ENCODE data around the gene MMD2.

The MMD2 gene

DNA sequence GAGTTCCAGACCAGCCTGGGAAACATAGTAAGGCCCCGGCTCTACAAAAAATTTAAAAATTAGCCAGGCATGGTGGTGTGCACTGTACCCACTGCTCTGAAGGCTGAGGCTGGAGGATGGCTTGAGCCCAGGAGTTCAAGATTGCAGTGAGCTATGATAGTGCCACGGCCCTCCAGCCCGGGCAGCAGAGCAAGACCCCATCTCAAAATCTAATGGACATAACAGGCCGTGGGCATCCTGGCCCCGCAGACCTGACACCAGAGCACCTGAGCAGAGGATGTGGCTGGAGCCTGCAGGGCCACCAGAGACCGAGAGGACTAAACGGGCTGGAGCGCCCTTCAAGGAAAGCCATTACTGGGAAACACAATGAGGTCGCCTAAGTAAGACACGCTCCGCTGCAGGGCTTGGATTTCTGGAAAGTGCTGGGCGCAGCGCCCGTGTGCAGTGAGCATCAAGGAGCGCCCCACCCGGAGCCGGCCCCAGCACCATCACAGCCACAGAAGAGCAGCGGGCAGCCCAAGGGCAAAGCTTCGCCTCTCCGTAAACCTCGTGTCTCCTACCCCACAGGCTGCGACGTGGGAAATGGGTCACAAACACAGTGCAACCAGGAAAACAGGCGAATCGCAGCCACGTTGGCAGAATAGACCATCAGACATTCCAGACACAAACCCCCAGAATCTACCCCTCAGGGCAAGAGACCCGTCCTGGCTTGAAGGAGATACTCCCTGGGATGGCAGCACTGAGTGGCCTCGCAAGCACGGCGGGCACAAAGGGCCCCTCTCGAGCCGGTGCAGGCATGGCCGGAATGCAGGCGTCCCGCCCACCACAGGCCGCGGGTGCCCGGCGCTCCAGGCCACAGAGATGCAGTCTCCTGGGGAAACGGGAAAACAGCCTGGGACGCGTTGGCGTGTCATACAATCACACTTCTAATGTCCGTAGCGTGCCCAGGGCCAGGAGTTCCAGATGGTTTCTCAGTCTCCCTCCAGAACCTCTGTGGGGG lies 80.4 kb downstream of the MMD2 start:
- H3K4me3 ChIP-seq (ENCODE audit: low read depth, low read length), result no peak overlapping the region
- TF ChIP-seq, protein P1, sequence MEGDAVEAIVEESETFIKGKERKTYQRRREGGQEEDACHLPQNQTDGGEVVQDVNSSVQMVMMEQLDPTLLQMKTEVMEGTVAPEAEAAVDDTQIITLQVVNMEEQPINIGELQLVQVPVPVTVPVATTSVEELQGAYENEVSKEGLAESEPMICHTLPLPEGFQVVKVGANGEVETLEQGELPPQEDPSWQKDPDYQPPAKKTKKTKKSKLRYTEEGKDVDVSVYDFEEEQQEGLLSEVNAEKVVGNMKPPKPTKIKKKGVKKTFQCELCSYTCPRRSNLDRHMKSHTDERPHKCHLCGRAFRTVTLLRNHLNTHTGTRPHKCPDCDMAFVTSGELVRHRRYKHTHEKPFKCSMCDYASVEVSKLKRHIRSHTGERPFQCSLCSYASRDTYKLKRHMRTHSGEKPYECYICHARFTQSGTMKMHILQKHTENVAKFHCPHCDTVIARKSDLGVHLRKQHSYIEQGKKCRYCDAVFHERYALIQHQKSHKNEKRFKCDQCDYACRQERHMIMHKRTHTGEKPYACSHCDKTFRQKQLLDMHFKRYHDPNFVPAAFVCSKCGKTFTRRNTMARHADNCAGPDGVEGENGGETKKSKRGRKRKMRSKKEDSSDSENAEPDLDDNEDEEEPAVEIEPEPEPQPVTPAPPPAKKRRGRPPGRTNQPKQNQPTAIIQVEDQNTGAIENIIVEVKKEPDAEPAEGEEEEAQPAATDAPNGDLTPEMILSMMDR (IDR thresholded peaks at IDR 0.05; ENCODE audit: borderline replicate concordance, insufficient read depth, low read depth, low read length), result no peak

DNA sequence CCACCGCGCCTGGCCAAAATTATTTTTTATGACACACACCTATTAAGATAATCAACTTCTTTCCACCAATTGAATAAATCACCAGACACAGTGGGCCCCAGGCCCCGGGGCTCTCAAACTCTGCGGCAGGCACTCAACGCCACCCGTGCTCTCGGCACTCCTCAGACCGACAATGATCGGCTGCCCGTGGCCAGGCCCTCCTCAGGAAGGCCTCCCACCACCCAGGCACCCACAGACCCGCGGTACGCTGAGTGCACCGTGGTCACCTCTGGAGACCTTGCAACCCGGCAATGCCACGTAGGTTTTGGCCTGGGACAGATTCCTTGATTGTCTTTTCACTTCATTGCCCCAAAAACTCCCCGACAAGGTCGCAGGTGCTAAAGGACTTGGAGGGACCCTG lies 82.4 kb downstream of the MMD2 start:
- TF ChIP-seq, protein P1 (IDR thresholded peaks at IDR 0.05; ENCODE audit: borderline replicate concordance, insufficient read depth, low read depth, low read length), result no peak
- H3K4me3 ChIP-seq (ENCODE audit: low read depth, low read length), result no peak overlapping the region

DNA sequence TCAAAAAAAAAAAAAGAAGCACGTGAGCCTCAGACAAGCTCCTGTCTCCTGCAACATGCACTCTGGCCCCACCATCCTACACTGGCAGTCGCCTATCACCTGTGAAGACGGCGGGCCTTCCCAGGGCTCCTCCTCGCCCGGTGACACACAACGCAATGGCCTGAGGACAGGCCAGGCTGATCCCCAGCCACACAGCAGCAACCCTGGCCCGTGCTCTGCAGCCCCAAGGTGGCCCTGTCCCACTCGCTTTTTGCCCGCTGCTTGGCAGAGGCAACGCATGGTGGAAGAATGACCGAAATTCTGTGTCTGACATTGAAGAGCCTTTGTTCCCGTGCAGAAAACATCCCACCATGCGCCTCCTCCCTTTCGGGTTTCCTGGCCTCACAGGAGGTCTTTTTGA lies 83.6 kb downstream of the MMD2 start:
- TF ChIP-seq, protein P1 (IDR thresholded peaks at IDR 0.05; ENCODE audit: borderline replicate concordance, insufficient read depth, low read depth, low read length), result no peak
- H3K4me3 ChIP-seq (ENCODE audit: low read depth, low read length), result no peak overlapping the region

DNA sequence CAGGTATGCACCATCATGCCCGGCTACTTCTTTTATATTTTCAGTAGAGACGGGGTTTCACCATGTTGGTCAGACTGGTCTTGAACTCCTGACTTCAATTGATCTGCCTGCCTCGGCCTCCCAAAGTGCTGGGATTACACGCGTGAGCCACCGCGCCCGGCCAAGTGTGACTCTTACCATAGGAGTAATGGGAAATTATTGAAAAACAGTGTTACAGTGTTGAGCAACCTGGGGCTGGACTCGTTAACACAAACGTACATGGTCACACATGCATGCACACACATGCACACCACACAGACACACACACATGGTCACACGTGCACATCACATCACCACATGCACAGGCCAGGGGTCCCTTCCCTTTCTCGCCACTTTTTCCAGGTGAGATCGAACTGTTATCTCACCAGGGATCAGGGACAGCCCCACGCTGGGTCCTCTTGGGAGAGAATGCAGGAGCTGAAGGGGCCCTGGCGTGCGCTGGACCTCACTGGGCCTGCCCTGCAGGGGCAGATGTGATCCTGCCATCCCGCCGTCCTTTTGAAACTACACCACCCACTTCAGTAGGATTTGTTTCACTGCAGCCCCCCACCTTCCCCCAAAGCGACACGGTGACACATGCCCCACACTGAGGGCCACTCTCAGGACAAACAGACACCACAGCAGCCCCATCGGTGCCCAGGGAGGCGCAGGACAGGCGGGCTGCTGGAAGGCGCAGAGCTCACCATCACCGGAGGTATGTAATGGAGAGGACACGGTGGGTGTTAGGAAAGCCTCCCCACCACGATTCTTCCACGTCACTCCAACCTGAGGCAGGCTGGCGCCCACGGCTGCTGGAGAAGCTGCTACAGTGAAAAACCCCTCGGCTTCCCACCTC lies 85.7 kb downstream of the MMD2 start:
- no peak overlapping the region for H3K4me3 ChIP-seq (ENCODE audit: low read depth, low read length)
- TF ChIP-seq, protein P1 (IDR thresholded peaks at IDR 0.05; ENCODE audit: borderline replicate concordance, insufficient read depth, low read depth, low read length), result no peak

DNA sequence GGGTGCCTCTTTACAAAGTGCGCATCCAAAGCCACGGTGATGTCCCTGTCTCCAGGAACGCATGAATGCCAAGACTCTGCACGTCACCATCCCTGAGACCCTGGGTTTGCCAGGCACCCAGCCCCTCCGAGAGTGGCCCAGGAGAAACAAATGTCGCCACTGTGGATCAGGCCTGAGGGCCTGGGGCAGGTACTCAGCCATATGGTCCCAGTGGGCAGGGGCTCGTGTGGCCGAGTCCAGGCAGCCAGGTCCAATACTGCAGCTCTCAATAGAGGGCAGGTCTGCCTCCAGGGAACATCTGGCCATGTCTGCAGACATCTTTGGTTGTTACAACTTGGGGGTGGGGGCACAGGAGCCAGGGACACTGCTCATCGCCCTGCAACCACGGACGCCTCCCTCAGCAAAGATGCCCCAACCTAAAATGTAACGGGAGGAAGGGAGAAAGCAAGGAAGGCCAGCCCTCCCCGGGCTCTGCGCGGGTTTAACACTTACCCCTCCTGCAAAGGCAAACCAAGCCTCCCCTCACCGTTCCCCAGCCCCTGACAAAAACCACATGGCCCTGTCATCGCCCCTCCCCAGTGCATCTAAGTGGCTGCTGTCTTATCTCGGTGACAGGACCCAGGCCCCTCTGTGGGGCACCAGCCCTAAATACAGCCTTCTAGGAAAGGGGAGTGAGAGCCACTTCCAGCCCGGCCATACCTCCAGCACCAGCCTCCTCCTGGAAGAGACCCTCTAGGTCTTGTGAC lies 86.9 kb downstream of the MMD2 start:
- H3K4me3 ChIP-seq (ENCODE audit: low read depth, low read length), result no peak overlapping the region
- TF ChIP-seq, protein P1 (IDR thresholded peaks at IDR 0.05; ENCODE audit: borderline replicate concordance, insufficient read depth, low read depth, low read length), result no peak

DNA sequence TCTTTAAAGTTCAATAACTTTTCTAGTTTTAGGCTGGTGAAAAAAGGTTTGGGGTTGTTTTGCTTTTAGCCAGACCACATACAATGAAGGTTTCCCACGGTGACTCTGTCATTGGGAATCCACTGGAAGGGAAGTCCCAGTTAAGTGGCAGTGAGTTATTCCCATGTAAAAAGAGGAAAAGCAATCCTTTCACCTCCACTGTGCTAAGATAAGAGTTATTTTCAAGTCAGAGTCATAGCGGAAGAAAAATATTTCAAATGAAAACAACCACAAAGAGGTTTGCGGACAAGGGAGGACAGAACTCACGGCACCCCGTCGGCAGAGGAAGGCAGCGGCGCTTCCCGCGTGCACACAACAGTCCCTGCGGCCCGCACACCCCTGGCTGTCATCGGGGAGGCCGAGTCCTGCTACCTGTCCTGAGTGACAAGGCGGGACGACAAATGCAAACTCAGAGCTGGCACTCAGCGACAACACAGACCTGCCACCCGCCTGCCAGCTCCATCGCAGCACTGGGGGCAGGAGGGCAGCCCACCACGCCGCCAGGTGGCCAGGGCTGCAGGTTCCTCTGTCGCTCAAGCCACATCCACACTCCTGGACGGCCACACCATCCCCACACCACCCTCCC lies 87.8 kb downstream of the MMD2 start:
- no peak overlapping the region for H3K4me3 ChIP-seq (ENCODE audit: low read depth, low read length)
- TF ChIP-seq, protein P1 (IDR thresholded peaks at IDR 0.05; ENCODE audit: borderline replicate concordance, insufficient read depth, low read depth, low read length), result no peak

All from GM12875 (cell line).